VCaP (cell line): ENCODE results near the gene ZDHHC8.

ENCODE experiments used
- H3K27ac ChIP-seq: fragments of 450-650 bp; 2 replicates; pipeline ENCODE4 v1.5.1; 2017
- TF ChIP-seq, protein P1 (sequence below): fragments of 450-650 bp; conservative IDR thresholded peaks from 2 replicates; pipeline ENCODE4 v1.5.1; 2017; ENCODE audit warnings: mild to moderate bottlenecking, moderate library complexity

Gene ZDHHC8

DNA sequence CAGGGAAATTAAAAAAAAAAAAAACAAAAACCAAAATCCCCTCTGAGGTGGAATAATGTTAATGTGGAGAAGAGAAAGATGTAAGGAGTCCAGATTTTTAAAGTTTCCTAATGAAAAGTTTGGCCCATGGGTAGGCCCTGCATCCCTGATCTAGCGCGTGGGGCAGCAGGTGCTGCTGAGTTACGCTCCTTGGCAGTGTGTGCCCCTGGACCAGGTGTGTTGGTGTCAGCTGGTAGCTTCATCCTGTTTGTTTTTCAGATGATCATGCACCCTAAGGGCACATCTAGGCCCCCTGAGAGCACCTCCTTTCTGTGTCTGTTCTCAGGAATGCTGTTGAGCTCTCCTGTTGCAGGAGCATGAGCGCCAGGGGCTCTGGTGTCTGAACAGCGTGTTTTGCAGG, 44.8 kb upstream of the ZDHHC8 start:
- TF ChIP-seq, protein P1, sequence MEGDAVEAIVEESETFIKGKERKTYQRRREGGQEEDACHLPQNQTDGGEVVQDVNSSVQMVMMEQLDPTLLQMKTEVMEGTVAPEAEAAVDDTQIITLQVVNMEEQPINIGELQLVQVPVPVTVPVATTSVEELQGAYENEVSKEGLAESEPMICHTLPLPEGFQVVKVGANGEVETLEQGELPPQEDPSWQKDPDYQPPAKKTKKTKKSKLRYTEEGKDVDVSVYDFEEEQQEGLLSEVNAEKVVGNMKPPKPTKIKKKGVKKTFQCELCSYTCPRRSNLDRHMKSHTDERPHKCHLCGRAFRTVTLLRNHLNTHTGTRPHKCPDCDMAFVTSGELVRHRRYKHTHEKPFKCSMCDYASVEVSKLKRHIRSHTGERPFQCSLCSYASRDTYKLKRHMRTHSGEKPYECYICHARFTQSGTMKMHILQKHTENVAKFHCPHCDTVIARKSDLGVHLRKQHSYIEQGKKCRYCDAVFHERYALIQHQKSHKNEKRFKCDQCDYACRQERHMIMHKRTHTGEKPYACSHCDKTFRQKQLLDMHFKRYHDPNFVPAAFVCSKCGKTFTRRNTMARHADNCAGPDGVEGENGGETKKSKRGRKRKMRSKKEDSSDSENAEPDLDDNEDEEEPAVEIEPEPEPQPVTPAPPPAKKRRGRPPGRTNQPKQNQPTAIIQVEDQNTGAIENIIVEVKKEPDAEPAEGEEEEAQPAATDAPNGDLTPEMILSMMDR: no peak
- no peak overlapping the region for H3K27ac ChIP-seq

DNA sequence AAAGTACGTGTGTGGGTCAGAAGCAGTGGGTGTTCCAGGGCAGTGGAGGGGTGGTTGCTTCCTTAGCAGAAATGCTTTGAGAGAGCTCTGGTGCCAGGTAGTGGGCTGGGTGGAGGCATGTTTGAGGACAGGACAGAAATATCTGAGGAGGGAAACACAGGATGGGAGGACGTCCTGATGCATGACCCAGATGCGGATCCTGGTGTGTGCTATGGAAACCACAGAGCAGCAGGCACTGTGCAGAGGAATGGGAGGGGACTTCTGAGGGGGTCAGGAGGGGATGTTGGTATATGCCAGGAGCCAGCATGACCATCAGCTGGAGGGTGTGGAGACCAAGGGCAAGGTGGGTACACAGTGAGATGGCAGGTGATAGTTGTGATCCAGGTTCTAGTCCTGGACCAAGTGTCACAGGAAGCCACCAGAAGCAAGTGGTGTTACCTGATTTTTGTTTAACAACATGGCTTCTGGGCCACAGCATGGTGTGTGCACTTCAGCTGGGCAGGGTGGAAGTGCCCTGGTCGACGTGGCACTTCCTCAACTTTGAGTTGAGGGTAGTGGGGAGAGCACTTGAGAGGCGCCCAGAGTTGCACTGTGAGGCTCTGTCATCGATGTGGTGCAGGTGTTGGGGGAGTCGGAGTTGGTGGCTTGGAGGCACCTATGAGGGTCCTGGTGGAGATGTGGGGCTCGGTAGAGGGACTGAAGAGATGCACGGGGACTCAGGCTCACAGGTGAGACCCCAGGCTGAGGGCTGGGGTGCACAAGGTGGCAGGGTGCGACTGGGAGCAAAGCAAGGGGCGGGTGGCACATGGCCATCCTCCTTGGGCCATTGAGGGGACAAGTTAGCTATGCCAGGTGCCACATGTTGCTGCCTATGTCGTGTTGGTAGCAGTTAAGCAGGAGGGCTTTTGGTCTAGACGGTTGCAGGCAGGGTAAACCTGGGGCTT, 44.0 kb upstream of the ZDHHC8 start:
- TF ChIP-seq, protein P1: no peak
- H3K27ac ChIP-seq: no peak overlapping the region

DNA sequence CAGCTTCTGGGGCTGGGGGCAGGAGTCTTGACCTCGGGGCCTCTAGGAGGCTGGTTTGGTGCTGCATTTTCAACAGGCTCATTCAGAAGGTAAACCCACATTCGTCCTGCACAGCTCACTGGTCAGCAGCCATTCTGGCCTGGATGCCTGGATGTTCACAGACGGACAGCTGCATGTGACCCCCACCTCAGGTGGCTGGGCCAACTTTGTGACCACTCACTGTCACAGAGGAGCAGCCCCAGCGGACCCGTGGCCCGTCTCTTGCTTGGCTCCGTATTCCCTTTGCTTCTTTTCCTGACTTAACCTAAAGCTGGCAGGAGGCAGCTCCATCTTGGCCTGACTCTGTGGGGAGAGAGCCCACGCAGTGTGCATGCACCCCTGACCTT, 43.3 kb upstream of the ZDHHC8 start:
- TF ChIP-seq, protein P1: no peak
- H3K27ac ChIP-seq: no peak overlapping the region

DNA sequence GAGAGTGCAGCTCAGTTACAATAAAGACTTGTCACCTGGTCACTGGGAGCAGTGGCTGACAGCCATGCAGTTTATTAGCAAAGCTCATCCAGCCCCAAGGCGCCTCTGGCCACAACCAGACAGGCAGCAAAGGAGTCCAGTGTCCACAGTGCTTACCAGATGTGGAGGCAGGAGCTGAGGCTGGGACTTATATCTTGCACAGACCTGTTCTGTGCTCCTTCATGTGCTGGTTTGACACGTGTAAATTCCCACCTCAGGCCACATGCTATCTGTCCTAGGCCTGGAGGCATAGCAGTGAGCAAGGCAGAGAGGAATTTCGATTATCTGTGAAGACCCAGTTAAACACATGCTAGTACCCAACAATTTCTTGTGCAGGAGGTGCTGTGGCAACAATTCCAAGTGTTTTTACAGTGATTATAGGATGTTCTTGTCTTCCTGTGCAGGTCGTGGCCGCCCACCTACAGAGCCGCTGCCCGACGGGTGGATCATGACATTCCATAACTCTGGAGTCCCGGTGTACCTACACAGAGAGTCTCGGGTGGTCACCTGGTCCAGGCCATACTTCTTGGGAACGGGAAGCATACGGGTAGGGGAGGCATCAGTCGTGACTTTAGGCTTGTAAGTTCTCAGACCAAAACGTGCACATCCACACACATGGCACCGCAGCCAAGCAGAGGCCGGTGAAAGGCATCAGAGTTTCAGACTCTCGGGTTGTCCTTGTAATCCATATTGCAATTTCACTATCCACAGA, 42.2 kb upstream of the ZDHHC8 start:
- no peak overlapping the region for H3K27ac ChIP-seq
- TF ChIP-seq, protein P1: no peak

GRCh38 chr22:20089977-20090729, 41.5 kb upstream of the ZDHHC8 start:
- TF ChIP-seq, protein P1: no peak
- H3K27ac ChIP-seq: no peak overlapping the region

GRCh38 chr22:20090730-20091240, 40.8 kb upstream of the ZDHHC8 start:
- H3K27ac ChIP-seq: no peak overlapping the region
- TF ChIP-seq, protein P1: no peak
